GM21360 (cell line): ENCODE measurements around the gene NIBAN1.

Experiments
- ATAC-seq: cut with Tn5 transposase; IDR thresholded peaks from one replicate; pipeline ENCODE4 v1.9.1; 2021; ENCODE audit warnings: mild to moderate bottlenecking, moderate library complexity; ENCODE audit not compliant: unreplicated experiment

Gene NIBAN1

GRCh38 chr1:184947497-184948256 lies 26.6 kb downstream of the NIBAN1 start:
- ATAC-seq = no peak

- ATAC-seq = peak; percentile 45
These were observed 28.5 kb downstream of the NIBAN1 start for GRCh38 chr1:184945678-184946412.

GRCh38 chr1:184945029-184945428 lies 29.3 kb downstream of the NIBAN1 start:
- peak; percentile 67 for ATAC-seq

GRCh38 chr1:184943998-184944397 lies 30.3 kb downstream of the NIBAN1 start:
- ATAC-seq = no peak

- peak; percentile 67 for ATAC-seq
These were observed 32.6 kb downstream of the NIBAN1 start for GRCh38 chr1:184941735-184942134.

- peak; percentile 10 for ATAC-seq
These were observed 32.9 kb downstream of the NIBAN1 start for GRCh38 chr1:184941410-184941733.

GRCh38 chr1:184940694-184941409 lies 33.5 kb downstream of the NIBAN1 start:
- no peak for ATAC-seq

- ATAC-seq = no peak
These were observed 34.1 kb downstream of the NIBAN1 start for GRCh38 chr1:184940226-184940625.

GRCh38 chr1:184937729-184938128 lies 36.6 kb downstream of the NIBAN1 start:
- no peak for ATAC-seq

GRCh38 chr1:184935920-184936798 lies 38.1 kb downstream of the NIBAN1 start:
- no peak for ATAC-seq

- ATAC-seq = no peak
These were observed 40.4 kb downstream of the NIBAN1 start for GRCh38 chr1:184933944-184934343.

- no peak for ATAC-seq
These were observed 42.0 kb downstream of the NIBAN1 start for GRCh38 chr1:184932319-184932718.

- no peak for ATAC-seq
These were observed 42.7 kb downstream of the NIBAN1 start for GRCh38 chr1:184931566-184931965.

GRCh38 chr1:184930645-184931044 lies 43.7 kb downstream of the NIBAN1 start:
- ATAC-seq = no peak

- ATAC-seq = no peak
These were observed 44.1 kb downstream of the NIBAN1 start for GRCh38 chr1:184930232-184930631.

GRCh38 chr1:184929711-184930202 lies 44.6 kb downstream of the NIBAN1 start:
- ATAC-seq = no peak

GRCh38 chr1:184928394-184928793 lies 45.9 kb downstream of the NIBAN1 start:
- no peak for ATAC-seq
